Stimulated activated CD4-positive, alpha-beta T cell treated with anti-CD3 and anti-CD28 coated beads, TNF-alpha, amount 100 ng/mL, for 1 hour (primary cell): ENCODE data around the gene URB1.
"Not testable (repeated sequence)": the region's sequence is repeated elsewhere in the genome, so short reads cannot be mapped to it uniquely, and the experiment has no call there.

Experiments used
- DNase-seq, 3 donors: peaks; one replicate each; pipeline ENCODE4 v3.0.0-alpha.2; 2020; ENCODE audit warnings: low read depth in 3 of 3, low spot score in 1 of 3

The URB1 gene

GRCh38 chr21:32298148-32298559, 94.7 kb downstream of the URB1 start:
- DNase-seq = no peak

GRCh38 chr21:32297449-32297848, 95.4 kb downstream of the URB1 start:
- no peak for DNase-seq

- DNase-seq = no peak
These were observed 107.3 kb downstream of the URB1 start for GRCh38 chr21:32285476-32285875.

DNA sequence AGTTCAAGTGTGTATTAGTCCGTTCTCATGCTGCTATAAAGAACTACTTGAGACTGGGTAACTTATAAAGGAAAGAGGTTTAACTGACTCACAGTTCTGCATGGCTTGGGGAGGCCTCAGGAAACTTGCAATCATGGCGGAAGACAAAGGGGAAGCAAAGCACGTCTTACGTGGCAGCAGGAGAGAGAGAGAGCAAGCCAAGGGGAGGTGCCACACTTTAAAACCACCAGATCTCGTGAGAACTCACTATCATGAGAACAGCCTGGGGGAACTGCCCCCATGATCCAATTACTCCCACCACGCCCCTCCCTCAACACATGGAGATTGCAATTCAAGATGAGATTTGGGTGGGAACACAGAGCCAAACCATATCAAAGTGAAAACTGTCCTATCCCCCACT, 109.8 kb downstream of the URB1 start:
- DNase-seq = no peak

- DNase-seq = no peak
These were observed 111.3 kb downstream of the URB1 start for GRCh38 chr21:32281531-32281930.

GRCh38 chr21:32279377-32279680, 113.5 kb downstream of the URB1 start:
- DNase-seq = no peak

DNA sequence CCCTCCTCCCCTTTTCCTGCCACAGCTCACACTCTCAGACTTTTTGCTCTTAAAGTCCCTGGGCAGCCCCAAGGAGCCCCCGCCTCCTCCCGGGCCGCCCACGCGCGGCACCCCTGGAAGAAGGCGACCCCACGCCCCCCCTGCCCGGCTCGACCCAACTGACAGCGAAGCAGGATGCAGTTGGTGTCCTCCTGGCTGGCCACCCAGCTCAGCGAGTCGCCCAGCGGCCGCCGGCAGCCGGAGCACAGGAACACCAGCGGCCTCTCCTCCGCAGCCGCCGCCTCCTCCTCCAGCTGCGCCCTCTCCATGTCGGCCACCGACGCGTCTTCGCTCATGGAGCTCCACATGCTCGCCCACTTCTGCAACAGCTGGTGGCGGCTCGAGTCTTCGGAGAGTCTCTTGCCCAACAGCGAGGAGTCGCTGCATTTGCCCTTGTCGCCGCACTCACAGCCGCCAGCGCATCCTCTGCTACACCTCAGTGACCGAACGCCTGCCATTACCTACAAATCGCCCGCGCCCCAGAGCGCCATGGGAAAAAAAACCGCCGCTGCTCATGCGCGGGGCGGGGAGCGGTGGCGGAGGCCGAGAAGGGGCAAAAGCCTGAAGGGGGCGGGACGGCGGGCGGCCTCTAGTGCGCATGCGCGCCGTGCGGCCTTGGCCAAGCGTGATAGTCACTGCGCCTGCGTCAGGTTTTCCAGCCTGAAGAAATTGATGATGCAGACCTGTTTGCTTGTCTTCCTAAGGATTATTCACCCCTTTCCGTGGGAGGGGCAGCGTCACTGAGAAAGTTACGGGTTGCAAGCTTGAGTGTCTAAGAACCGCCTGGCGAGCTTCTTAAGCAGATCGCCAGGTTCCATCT, 114.1 kb downstream of the URB1 start, which contains the start of gene MIS18A:
TSS of gene MIS18A (minus strand) at position 532 of the 859 bp plus-strand sequence. CDS start at position 497, 35 bp downstream.
- DNase-seq = peak; percentile 93 to 98 (median 97)

DNA sequence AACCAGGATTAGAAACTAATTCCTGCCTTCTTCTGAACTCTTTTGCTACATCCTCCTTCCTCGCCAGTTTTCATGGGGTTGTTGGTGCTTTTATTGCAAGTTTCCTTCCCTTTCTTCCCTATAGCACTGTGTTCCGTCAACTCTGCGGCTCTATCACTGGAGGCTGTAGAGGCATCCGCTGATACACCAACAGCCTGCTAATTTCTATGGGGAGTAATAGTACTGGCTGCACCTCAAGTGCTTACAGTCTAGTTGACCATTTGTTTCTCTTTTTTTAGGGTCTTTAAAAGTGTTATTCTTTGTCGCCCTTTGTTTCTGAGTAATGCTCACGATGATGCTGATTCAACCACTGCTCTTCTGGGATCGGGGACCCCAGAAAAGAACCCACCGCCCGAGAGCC, 114.7 kb downstream of the URB1 start:
- no peak for DNase-seq

DNA sequence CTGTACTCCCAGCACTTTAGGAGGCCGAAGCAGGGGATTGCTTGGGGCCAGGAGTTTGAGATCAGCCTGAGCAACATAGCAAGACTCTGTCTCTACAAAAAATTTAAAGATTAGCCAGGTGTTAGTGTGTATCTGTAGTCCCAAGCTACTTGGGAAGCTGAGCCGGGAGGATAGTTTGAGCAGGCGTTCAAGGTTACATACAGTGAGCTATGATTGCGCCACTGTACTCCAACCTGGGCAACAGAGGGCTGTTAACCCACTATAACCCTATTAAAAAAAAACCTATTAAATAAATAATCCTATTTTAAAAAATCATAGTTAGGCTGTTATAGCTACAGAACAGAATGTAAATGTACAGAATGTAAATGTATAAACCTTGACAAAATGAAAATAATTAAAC, 116.1 kb downstream of the URB1 start:
- DNase-seq = no peak

DNA sequence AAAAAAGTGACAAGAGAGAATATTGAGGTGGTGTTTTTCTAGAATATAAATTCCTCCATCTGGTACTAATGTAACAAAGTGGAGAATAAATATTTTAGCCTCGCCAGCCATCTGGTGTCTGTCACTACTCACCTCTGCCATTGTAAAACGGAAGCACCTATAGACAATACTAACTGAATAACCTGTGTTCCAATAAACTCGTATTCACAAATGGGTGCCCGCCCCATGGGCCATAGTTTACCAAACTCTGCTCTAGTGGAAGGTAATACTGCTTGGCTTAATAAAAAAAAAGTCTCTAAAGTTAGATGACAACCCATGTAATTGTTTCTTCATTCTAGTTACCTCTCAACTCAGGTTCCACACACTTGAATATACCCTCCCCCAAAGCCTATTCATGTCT, 122.1 kb downstream of the URB1 start:
- DNase-seq = no peak

DNA sequence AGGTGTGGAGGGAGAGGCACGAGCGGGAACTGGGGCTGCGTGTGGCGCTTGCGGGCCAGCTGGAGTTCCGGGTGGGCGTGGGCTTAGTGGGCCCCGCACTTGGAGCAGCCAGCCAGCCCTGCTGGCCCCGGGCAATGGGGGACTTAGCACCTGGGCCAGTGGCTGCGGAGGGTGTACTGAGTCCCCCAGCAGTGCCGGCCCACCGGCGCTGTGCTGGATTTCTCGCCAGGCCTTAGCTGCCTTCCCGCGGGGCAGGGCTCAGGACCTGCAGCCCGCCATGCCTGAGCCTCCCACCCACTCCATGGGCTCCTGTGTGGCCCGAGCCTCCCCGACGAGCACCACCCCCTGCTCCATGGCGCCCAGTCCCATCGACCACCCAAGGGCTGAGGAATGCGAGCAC, 127.5 kb downstream of the URB1 start:
- DNase-seq = not testable (repeated sequence)

GRCh38 chr21:32261929-32262328, 130.9 kb downstream of the URB1 start:
- no peak for DNase-seq
